NT2/D1 (cell line): ENCODE data around the gene GSTM1.

Experiments
- DNase-seq: peaks from one replicate; pipeline ENCODE4 v3.0.0-alpha.2; 2011; ENCODE audit warnings: low read depth, low spot score
- H3K27me3 ChIP-seq: 2 replicates; pipeline ENCODE4 v1.6.0; 2011; ENCODE audit warnings: mild to moderate bottlenecking; ENCODE audit not compliant: insufficient read length, insufficient read depth
- H3K36me3 ChIP-seq: 2 replicates; pipeline ENCODE4 v1.6.1; 2011; ENCODE audit warnings: mild to moderate bottlenecking, low read length, mixed read lengths; ENCODE audit not compliant: insufficient read depth, insufficient read length
- H3K4me1 ChIP-seq: 2 replicates; pipeline ENCODE4 v1.5.1; 2011; ENCODE audit not compliant: insufficient read depth, insufficient read length
- H3K4me3 ChIP-seq: 2 replicates; pipeline ENCODE4 v1.5.1; 2011; ENCODE audit warnings: low read depth; ENCODE audit not compliant: insufficient read length
- H3K9ac ChIP-seq: 2 replicates; pipeline ENCODE4 v1.6.0; 2011; ENCODE audit warnings: low read depth; ENCODE audit not compliant: insufficient read length
- H3K9me3 ChIP-seq: 2 replicates; pipeline ENCODE4 v1.5.1; 2011; ENCODE audit warnings: mild to moderate bottlenecking, low read length; ENCODE audit not compliant: insufficient read depth
- SUZ12 ChIP-seq: IDR thresholded peaks from 2 replicates; pipeline ENCODE4 v1.6.1; 2011; ENCODE audit not compliant: insufficient read length, insufficient read depth; ENCODE audit errors: extremely low read depth
- YY1 ChIP-seq: IDR thresholded peaks from 2 replicates; pipeline ENCODE4 v1.6.1; 2011; ENCODE audit not compliant: insufficient read length, insufficient read depth
- ZNF274 ChIP-seq: IDR thresholded peaks from 2 replicates; pipeline ENCODE4 v1.6.1; 2011; ENCODE audit warnings: mild to moderate bottlenecking, low read depth, low read length

GSTM1 gene

GRCh38 chr1:109712321-109712864 lies 24.8 kb downstream of the GSTM1 start:
- no peak for DNase-seq
- no peak overlapping the region for H3K4me3 ChIP-seq

GRCh38 chr1:109713636-109714035 lies 26.0 kb downstream of the GSTM1 start:
- TF ChIP-seq ZNF274 (no peak), YY1 (no peak), SUZ12 (no peak)
- no peak for DNase-seq
- H3K9ac ChIP-seq, result no peak overlapping the region

More at GRCh38 chr1:109712321-109712864, 24.8 kb downstream of the GSTM1 start:
- no peak overlapping the region for H3K9ac ChIP-seq
- peaks cover 24% of the 10 kb centered on the region; the same call in 1 of the 2 replicates for H3K9me3 ChIP-seq
- TF ChIP-seq ZNF274, result no peak
- no peak for TF ChIP-seq YY1
- no peak for TF ChIP-seq SUZ12
- H3K27me3 ChIP-seq, result no peaks in the 10 kb centered on the region
- H3K36me3 ChIP-seq, result no peaks in the 10 kb centered on the region
- no peaks in the 10 kb centered on the region for H3K4me1 ChIP-seq

GRCh38 chr1:109714661-109715372 lies 27.2 kb downstream of the GSTM1 start:
- Histone ChIP-seq H3K27me3 (no peaks in the 10 kb centered on the region), H3K9ac (no peak overlapping the region)
- DNase-seq, result no peak

More at GRCh38 chr1:109713636-109714035, 26.0 kb downstream of the GSTM1 start:
- Histone ChIP-seq H3K9me3 (peaks cover 15% of the 10 kb centered on the region; the same call in 1 of the 2 replicates), H3K36me3 (no peaks in the 10 kb centered on the region), H3K4me3 (no peak overlapping the region), H3K27me3 (no peaks in the 10 kb centered on the region), H3K4me1 (no peaks in the 10 kb centered on the region)

GRCh38 chr1:109716121-109716520 lies 28.5 kb downstream of the GSTM1 start:
- H3K9me3 ChIP-seq, result no peaks in the 10 kb centered on the region
- no peak for DNase-seq
- TF ChIP-seq SUZ12 (no peak), YY1 (no peak), ZNF274 (no peak)

More at GRCh38 chr1:109714661-109715372, 27.2 kb downstream of the GSTM1 start:
- Histone ChIP-seq H3K4me1 (no peaks in the 10 kb centered on the region), H3K4me3 (no peak overlapping the region), H3K36me3 (no peaks in the 10 kb centered on the region), H3K9me3 (0 out of 2 replicates have a peak, but pooled peaks cover 3% of the 10 kb centered on the region)
- TF ChIP-seq YY1 (no peak), ZNF274 (no peak), SUZ12 (no peak)

GRCh38 chr1:109716570-109717090 lies 29.0 kb downstream of the GSTM1 start:
- Histone ChIP-seq H3K9me3 (no peaks in the 10 kb centered on the region), H3K4me1 (no peaks in the 10 kb centered on the region), H3K4me3 (no peak overlapping the region), H3K36me3 (no peaks in the 10 kb centered on the region), H3K9ac (no peak overlapping the region), H3K27me3 (no peaks in the 10 kb centered on the region)
- DNase-seq, result no peak
- no peak for TF ChIP-seq YY1
- no peak for TF ChIP-seq ZNF274
- TF ChIP-seq SUZ12, result no peak

More at GRCh38 chr1:109716121-109716520, 28.5 kb downstream of the GSTM1 start:
- no peaks in the 10 kb centered on the region for H3K27me3 ChIP-seq
- H3K9ac ChIP-seq, result no peak overlapping the region
- H3K4me1 ChIP-seq, result no peaks in the 10 kb centered on the region
- H3K4me3 ChIP-seq, result no peak overlapping the region
- no peaks in the 10 kb centered on the region for H3K36me3 ChIP-seq

- DNase-seq, result no peak
- Histone ChIP-seq H3K9me3 (no peaks in the 10 kb centered on the region), H3K36me3 (no peaks in the 10 kb centered on the region), H3K9ac (no peak overlapping the region), H3K27me3 (no peaks in the 10 kb centered on the region), H3K4me1 (no peaks in the 10 kb centered on the region), H3K4me3 (no peak overlapping the region)
- TF ChIP-seq SUZ12, result no peak
- no peak for TF ChIP-seq YY1
- no peak for TF ChIP-seq ZNF274
Observed at GRCh38 chr1:109717729-109718128, 30.1 kb downstream of the GSTM1 start.

GRCh38 chr1:109718495-109718894 lies 30.9 kb downstream of the GSTM1 start:
- H3K4me1 ChIP-seq, result no peaks in the 10 kb centered on the region
- TF ChIP-seq YY1 (no peak), SUZ12 (no peak), ZNF274 (no peak)
- no peaks in the 10 kb centered on the region for H3K27me3 ChIP-seq
- no peak overlapping the region for H3K9ac ChIP-seq
- no peaks in the 10 kb centered on the region for H3K9me3 ChIP-seq
- no peak overlapping the region for H3K4me3 ChIP-seq
- H3K36me3 ChIP-seq, result no peaks in the 10 kb centered on the region
- DNase-seq, result no peak
